ENCODE results near the gene NAAA.
"Not testable (repeated sequence)": the region's sequence is repeated elsewhere in the genome, so short reads cannot be mapped to it uniquely, and the experiment has no call there.

GRCh38 chr4:75924916-75925315 is 15.9 kb downstream of the NAAA start:
- not testable (repeated sequence) for TF ChIP-seq CTCF (conservative IDR thresholded peaks at IDR 0.05 in 1 of 2, IDR thresholded peaks at IDR 0.05 in 1 of 2; ENCODE audit: extremely low read depth in 1 of 2, insufficient read depth in 1 of 2, low read depth in 1 of 2, low read length in 2 of 2); EZH2 (IDR thresholded peaks at IDR 0.05; ENCODE audit: borderline replicate concordance, low read length)
